SK-N-SH treated with all-trans-retinoic acid at 6 μM for 48 hours (cell line): ENCODE data around the gene ZSCAN10.
"Not testable (repeated sequence)": the region's sequence is repeated elsewhere in the genome, so short reads cannot be mapped to it uniquely, and the experiment has no call there.

Experiments
- ATAC-seq: fragments of 200-7000 bp; cut with Tn5 transposase; 3 replicates; pipeline ENCODE4 v1.9.1; 2020; ENCODE audit warnings: mild to moderate bottlenecking, moderate library complexity
- ARNTL ChIP-seq: fragments of 450-650 bp; formaldehyde crosslinking; IDR thresholded peaks from 2 replicates; pipeline ENCODE4 v1.5.0; 2020; ENCODE audit warnings: low read depth, mild to moderate bottlenecking, moderate library complexity, borderline replicate concordance
- BACH2 ChIP-seq: fragments of 250-450 bp; sonication (Bioruptor Pico); IDR thresholded peaks from 2 replicates; pipeline ENCODE4 v1.9.0; 2021; ENCODE audit warnings: mild to moderate bottlenecking, borderline replicate concordance
- CSDC2 ChIP-seq: fragments of 250-450 bp; sonication (Bioruptor Pico); IDR thresholded peaks from 2 replicates; pipeline ENCODE4 v1.5.0; 2020; ENCODE audit warnings: mild to moderate bottlenecking, moderate library complexity
- ESRRG ChIP-seq: fragments of 250-450 bp; sonication (Bioruptor Pico); IDR thresholded peaks from 2 replicates; pipeline ENCODE4 v1.6.1; 2021; ENCODE audit warnings: mild to moderate bottlenecking
- GLIS3 ChIP-seq: fragments of 250-450 bp; sonication (Bioruptor Pico); IDR thresholded peaks from 2 replicates; pipeline ENCODE4 v1.5.0; 2020; ENCODE audit warnings: mild to moderate bottlenecking, moderate library complexity
- OSR1 ChIP-seq: fragments of 250-450 bp; sonication (Bioruptor Pico); IDR thresholded peaks from 2 replicates; pipeline ENCODE4 v1.8.0; 2022; ENCODE audit warnings: moderate library complexity, mild to moderate bottlenecking, inconsistent platforms
- PATZ1 ChIP-seq: fragments of 250-450 bp; sonication (Bioruptor Pico); IDR thresholded peaks from 2 replicates; pipeline ENCODE4 v1.8.0; 2020; ENCODE audit warnings: mild to moderate bottlenecking, moderate library complexity, borderline replicate concordance
- PPARA ChIP-seq: fragments of 250-450 bp; sonication (Bioruptor Pico); IDR thresholded peaks from 2 replicates; pipeline ENCODE4 v1.5.0; 2020; ENCODE audit warnings: mild to moderate bottlenecking, borderline replicate concordance
- RARB ChIP-seq: fragments of 250-450 bp; sonication (Bioruptor Pico); IDR thresholded peaks from 2 replicates; pipeline ENCODE4 v1.8.0; 2021; ENCODE audit warnings: mild to moderate bottlenecking, moderate library complexity
- SNAI2 ChIP-seq: fragments of 250-450 bp; sonication (Bioruptor Pico); IDR thresholded peaks from 2 replicates; pipeline ENCODE4 v1.5.0; 2020; ENCODE audit warnings: mild to moderate bottlenecking, moderate library complexity
- TCF4 ChIP-seq: fragments of 250-450 bp; sonication (Bioruptor Pico); IDR thresholded peaks from 2 replicates; pipeline ENCODE4 v1.8.0; 2021; ENCODE audit warnings: mild to moderate bottlenecking, moderate library complexity, borderline replicate concordance
- TOX ChIP-seq: fragments of 250-450 bp; sonication (Bioruptor Pico); IDR thresholded peaks from 2 replicates; pipeline ENCODE4 v1.8.0; 2021; ENCODE audit warnings: mild to moderate bottlenecking, moderate library complexity, borderline replicate concordance
- TSHZ2 ChIP-seq: fragments of 250-450 bp; sonication (Bioruptor Pico); IDR thresholded peaks from 2 replicates; pipeline ENCODE4 v1.5.0; 2020; ENCODE audit warnings: mild to moderate bottlenecking, moderate library complexity
- ZC3H10 ChIP-seq: fragments of 250-450 bp; sonication (Bioruptor Pico); IDR thresholded peaks from 2 replicates; pipeline ENCODE4 v1.5.1; 2021; ENCODE audit warnings: mild to moderate bottlenecking, moderate library complexity
- ZFP3 ChIP-seq: fragments of 250-450 bp; sonication (Bioruptor Pico); IDR thresholded peaks from 2 replicates; pipeline ENCODE4 v1.5.0; 2020; ENCODE audit warnings: mild to moderate bottlenecking, moderate library complexity
- ZFP30 ChIP-seq: fragments of 450-650 bp; formaldehyde crosslinking; IDR thresholded peaks from 2 replicates; pipeline ENCODE4 v1.5.0; 2022; ENCODE audit warnings: mild to moderate bottlenecking, moderate library complexity
- ZNF8 ChIP-seq: fragments of 450-650 bp; formaldehyde crosslinking; IDR thresholded peaks from 2 replicates; pipeline ENCODE4 v1.5.0; 2020; ENCODE audit warnings: mild to moderate bottlenecking, moderate library complexity
- TF ChIP-seq, protein P1 (sequence below): fragments of 250-450 bp; sonication (Bioruptor Pico); IDR thresholded peaks from 2 replicates; pipeline ENCODE4 v1.8.0; 2021; ENCODE audit warnings: low read depth, mild to moderate bottlenecking, moderate library complexity, borderline replicate concordance
- TF ChIP-seq, protein P2 (sequence below): fragments of 250-450 bp; sonication (Bioruptor Pico); IDR thresholded peaks from 2 replicates; pipeline ENCODE4 v1.5.1; 2021; ENCODE audit warnings: mild to moderate bottlenecking, moderate library complexity

Gene ZSCAN10

GRCh38 chr16:3141781-3142311, 42.8 kb upstream of the ZSCAN10 start:
- TF ChIP-seq TCF4 (CRISPR knock-in tag) (no peak), PPARA (no peak), GLIS3 (CRISPR knock-in tag) (no peak), ZFP3 (no peak), RARB (CRISPR knock-in tag) (no peak), BACH2 (no peak), CSDC2 (no peak), TOX (CRISPR knock-in tag) (no peak), ESRRG (CRISPR knock-in tag) (no peak), ZC3H10 (no peak), ARNTL (CRISPR knock-in tag) (no peak), SNAI2 (CRISPR knock-in tag) (no peak), OSR1 (CRISPR knock-in tag) (no peak)
- TF ChIP-seq, protein P1, sequence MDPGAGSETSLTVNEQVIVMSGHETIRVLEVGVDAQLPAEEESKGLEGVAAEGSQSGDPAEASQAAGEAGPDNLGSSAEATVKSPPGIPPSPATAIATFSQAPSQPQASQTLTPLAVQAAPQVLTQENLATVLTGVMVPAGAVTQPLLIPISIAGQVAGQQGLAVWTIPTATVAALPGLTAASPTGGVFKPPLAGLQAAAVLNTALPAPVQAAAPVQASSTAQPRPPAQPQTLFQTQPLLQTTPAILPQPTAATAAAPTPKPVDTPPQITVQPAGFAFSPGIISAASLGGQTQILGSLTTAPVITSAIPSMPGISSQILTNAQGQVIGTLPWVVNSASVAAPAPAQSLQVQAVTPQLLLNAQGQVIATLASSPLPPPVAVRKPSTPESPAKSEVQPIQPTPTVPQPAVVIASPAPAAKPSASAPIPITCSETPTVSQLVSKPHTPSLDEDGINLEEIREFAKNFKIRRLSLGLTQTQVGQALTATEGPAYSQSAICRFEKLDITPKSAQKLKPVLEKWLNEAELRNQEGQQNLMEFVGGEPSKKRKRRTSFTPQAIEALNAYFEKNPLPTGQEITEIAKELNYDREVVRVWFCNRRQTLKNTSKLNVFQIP: no peak
- TF ChIP-seq, protein P2, sequence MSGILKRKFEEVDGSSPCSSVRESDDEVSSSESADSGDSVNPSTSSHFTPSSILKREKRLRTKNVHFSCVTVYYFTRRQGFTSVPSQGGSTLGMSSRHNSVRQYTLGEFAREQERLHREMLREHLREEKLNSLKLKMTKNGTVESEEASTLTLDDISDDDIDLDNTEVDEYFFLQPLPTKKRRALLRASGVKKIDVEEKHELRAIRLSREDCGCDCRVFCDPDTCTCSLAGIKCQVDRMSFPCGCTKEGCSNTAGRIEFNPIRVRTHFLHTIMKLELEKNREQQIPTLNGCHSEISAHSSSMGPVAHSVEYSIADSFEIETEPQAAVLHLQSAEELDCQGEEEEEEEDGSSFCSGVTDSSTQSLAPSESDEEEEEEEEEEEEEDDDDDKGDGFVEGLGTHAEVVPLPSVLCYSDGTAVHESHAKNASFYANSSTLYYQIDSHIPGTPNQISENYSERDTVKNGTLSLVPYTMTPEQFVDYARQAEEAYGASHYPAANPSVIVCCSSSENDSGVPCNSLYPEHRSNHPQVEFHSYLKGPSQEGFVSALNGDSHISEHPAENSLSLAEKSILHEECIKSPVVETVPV (CRISPR knock-in tag): no peak
- no peak for ATAC-seq

DNA sequence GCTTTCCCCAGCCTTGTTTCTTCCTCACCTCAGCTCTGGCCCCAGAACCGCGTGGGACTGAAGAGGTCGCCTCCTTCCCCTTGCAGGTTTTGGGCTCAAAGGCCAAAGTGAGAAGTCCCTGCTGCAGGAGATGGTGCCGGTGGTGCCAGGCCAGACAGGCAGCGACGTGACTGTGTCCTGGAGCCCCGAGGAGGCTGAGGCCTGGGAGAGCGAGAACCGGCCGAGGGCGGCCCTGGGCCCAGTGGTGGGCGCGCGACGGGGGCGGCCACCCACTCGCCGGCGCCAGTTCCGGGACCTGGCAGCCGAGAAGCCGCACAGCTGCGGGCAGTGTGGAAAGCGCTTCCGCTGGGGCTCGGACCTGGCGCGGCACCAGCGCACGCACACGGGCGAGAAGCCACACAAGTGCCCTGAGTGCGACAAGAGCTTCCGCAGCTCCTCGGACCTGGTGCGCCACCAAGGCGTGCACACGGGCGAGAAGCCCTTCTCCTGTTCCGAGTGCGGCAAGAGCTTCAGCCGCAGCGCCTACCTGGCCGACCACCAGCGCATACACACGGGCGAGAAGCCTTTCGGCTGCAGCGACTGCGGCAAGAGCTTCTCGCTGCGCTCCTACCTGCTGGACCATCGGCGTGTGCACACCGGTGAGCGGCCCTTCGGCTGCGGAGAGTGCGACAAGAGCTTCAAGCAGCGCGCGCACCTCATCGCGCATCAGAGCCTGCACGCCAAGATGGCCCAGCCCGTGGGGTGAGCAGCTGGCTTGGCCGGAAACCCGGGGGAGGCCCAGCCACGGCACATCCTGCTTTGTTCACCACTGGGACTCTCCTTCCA, 41.7 kb upstream of the ZSCAN10 start:
- TF ChIP-seq, protein P1: no peak
- TF ChIP-seq BACH2: no peak
- TF ChIP-seq TSHZ2 (CRISPR knock-in tag): no peak
- no peak for TF ChIP-seq TCF4 (CRISPR knock-in tag)
- no peak for TF ChIP-seq PATZ1 (CRISPR knock-in tag)
- no peak for TF ChIP-seq ZC3H10
- TF ChIP-seq ZFP30: no peak
- no peak for ATAC-seq

DNA sequence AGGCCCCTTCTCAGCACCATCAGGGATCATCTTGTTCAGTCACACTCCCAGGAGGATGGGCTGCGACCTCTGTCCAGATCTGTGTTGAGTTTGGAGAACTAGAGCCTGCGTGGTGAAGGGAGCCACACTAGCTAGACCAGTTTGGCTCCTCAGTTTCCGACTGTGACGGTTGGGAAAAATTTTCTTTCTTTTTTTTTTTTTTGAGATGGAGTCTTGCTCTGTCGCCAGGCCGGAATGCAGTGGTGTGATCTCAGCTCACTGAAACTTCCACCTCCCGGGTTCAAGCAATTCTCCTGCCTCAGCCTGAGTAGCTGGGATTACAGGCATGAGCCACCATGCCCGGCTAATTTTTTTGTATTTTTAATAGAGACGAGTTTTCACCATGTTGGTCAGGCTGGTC, 40.5 kb upstream of the ZSCAN10 start:
- ATAC-seq: not testable (repeated sequence)

DNA sequence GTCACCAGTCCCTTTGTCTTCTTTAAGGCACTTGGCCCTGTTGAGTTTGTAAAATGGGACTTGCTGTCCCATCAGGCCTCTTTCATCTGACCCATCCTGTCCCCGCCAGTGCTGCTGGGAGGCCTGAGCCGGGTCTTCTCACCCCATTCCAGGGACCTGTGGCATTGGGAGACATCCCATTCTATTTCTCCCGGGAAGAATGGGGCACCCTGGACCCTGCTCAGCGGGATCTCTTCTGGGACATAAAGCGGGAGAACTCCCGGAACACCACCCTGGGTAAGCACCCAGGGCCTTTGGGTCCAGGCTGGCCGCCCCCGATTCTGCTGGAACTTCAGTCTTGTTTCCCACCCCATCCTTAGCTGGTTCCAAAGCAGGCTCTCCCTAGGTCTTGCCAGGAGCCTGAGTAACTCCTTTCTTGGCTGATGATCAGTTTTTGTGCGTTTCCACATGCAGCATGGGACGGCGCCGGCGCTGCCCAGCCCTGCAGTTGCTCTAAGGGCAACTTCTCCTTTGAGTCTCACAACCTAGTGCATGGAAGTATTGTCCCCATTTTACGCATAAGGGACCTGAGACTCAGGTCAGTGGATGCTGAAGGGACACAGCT, 39.8 kb upstream of the ZSCAN10 start:
- TF ChIP-seq ZC3H10: no peak
- TF ChIP-seq PATZ1 (CRISPR knock-in tag): no peak
- no peak for TF ChIP-seq RARB (CRISPR knock-in tag)
- no peak for TF ChIP-seq TOX (CRISPR knock-in tag)
- TF ChIP-seq, protein P2 (CRISPR knock-in tag): no peak
- no peak for TF ChIP-seq ARNTL (CRISPR knock-in tag)
- TF ChIP-seq PPARA: no peak
- TF ChIP-seq GLIS3 (CRISPR knock-in tag): no peak
- no peak for TF ChIP-seq SNAI2 (CRISPR knock-in tag)
- no peak for TF ChIP-seq BACH2
- TF ChIP-seq ZNF8 (CRISPR knock-in tag): no peak
- TF ChIP-seq, all 23 proteins: peak for 0
- no peak for ATAC-seq
